GM12864 (cell line): Measurements from ENCODE around the gene TRIM41.
A peak's percentile ranks its signal among the peaks of the same experiment; 100 is the strongest.
"Not testable (repeated sequence)": the region's sequence is repeated elsewhere in the genome, so short reads cannot be mapped to it uniquely, and the experiment has no call there.

Experiments
- DNase-seq: peaks from one replicate; pipeline ENCODE4 v3.0.0-alpha.2; 2011; ENCODE audit warnings: low read depth
- H3K4me3 ChIP-seq: 2 replicates; pipeline ENCODE4 v1.5.1; 2011; ENCODE audit warnings: mild to moderate bottlenecking, low read depth, low read length, control low read depth
- CTCF ChIP-seq: IDR thresholded peaks from 2 replicates; pipeline ENCODE4 v1.5.1; 2011; ENCODE audit warnings: low read depth, mild to moderate bottlenecking, moderate library complexity, low read length, control low read depth, inconsistent platforms; ENCODE audit errors: missing control alignments

TRIM41 gene

GRCh38 chr5:181283347-181283746 lies 60.3 kb downstream of the TRIM41 start:
- no peak overlapping the region for H3K4me3 ChIP-seq
- TF ChIP-seq CTCF = no peak
- DNase-seq = no peak

- DNase-seq = not testable (repeated sequence)
- peak; percentile 1 for TF ChIP-seq CTCF
Observed at GRCh38 chr5:181283841-181284755, 61.0 kb downstream of the TRIM41 start.

More at GRCh38 chr5:181283841-181284755, 61.0 kb downstream of the TRIM41 start:
- not testable (repeated sequence) for H3K4me3 ChIP-seq
